ENCODE data around the gene PKD2L1. TPM values are rescaled to one million over a fixed set of nuclear protein-coding genes. Genes with fewer than 3 reads are reported as not detected.

The PKD2L1 gene
- total RNA-seq, 1 donor from 2014 or later: not detected

DNA sequence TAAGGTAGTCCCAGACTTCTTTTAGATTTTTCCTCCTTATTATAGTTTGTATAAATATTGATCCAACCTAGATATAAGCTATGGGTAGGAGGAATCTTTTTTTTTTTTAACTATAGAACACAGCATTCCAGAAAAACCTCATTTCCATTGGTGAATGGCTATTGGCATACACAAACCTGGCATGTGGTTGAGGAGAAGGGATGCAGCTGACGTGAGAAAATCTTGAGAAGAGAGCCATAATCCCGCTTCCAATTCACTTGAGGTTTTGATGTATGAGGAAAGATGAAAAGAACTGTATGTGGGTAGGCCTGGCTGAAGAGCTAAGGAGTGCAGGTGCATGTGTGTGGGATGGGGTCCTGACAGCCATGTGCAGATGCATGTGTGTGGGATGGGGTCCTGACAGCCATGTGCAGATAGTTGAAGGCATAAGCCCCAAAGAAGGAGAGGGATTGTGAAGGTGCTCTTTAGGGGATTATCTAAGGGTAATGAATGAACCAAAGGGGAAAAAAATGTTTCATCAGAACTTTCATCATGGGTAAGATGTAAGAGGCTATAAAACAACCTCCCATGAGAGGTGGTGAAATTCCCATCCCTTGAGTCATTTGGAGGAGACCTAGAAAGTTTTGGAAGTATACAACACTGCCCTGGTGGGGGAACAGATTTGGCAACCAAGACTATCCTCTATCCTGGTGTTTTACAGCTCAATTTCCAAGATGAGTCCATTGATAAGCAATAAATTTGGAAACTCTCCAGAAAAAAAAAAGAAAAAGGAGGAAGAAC, 3.8 kb upstream of the PKD2L1 start:
- Histone ChIP-seq H2AFZ (ENCODE audit: low read depth, low read length) (no peak overlapping the region), H3K4me2 (ENCODE audit: low read length) (no peak overlapping the region), H3K9ac (ENCODE audit: low read length) (no peak overlapping the region), H3K79me2 (ENCODE audit: insufficient read depth, low read length) (no peaks in the 10 kb centered on the region), H3K27ac (ENCODE audit: low read depth, low read length) (no peak overlapping the region), H3K27me3 (ENCODE audit: insufficient read depth, low read length) (peaks cover 19% of the 10 kb centered on the region), H3K4me1 (ENCODE audit: insufficient read depth, low read length) (no peaks in the 10 kb centered on the region), H3K9me3 (ENCODE audit: insufficient read depth, low read depth, low read length) (no peaks in the 10 kb centered on the region), H3K36me3 (ENCODE audit: insufficient read depth, low read length) (no peaks in the 10 kb centered on the region), H4K20me1 (ENCODE audit: insufficient read depth, low read length) (no peaks in the 10 kb centered on the region), H3K4me3 (ENCODE audit: insufficient read depth, low read depth, low read length) (no peak overlapping the region)
- Mint-ChIP-seq H3K4me1 (ENCODE audit: low read depth, unreplicated experiment) (no peaks in the 10 kb centered on the region), H3K9me3 (ENCODE audit: unreplicated experiment) (no peaks in the 10 kb centered on the region), H3K4me3 (ENCODE audit: unreplicated experiment) (no peak overlapping the region), H3K27me3 (ENCODE audit: low read depth, unreplicated experiment) (peaks cover 48% of the 10 kb centered on the region), H3K27ac (ENCODE audit: unreplicated experiment) (no peak overlapping the region), H3K36me3 (ENCODE audit: low read depth, unreplicated experiment) (no peaks in the 10 kb centered on the region)
- no peak for DNase-seq (ENCODE audit: low read depth)
- FAIRE-seq: no peak
- TF ChIP-seq EZH2 (IDR thresholded peaks at IDR 0.05; ENCODE audit: insufficient read depth, low read length): no peak
- TF ChIP-seq, protein P1, sequence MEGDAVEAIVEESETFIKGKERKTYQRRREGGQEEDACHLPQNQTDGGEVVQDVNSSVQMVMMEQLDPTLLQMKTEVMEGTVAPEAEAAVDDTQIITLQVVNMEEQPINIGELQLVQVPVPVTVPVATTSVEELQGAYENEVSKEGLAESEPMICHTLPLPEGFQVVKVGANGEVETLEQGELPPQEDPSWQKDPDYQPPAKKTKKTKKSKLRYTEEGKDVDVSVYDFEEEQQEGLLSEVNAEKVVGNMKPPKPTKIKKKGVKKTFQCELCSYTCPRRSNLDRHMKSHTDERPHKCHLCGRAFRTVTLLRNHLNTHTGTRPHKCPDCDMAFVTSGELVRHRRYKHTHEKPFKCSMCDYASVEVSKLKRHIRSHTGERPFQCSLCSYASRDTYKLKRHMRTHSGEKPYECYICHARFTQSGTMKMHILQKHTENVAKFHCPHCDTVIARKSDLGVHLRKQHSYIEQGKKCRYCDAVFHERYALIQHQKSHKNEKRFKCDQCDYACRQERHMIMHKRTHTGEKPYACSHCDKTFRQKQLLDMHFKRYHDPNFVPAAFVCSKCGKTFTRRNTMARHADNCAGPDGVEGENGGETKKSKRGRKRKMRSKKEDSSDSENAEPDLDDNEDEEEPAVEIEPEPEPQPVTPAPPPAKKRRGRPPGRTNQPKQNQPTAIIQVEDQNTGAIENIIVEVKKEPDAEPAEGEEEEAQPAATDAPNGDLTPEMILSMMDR (IDR thresholded peaks at IDR 0.05; ENCODE audit: insufficient read depth, low read depth, low read length): no peak

DNA sequence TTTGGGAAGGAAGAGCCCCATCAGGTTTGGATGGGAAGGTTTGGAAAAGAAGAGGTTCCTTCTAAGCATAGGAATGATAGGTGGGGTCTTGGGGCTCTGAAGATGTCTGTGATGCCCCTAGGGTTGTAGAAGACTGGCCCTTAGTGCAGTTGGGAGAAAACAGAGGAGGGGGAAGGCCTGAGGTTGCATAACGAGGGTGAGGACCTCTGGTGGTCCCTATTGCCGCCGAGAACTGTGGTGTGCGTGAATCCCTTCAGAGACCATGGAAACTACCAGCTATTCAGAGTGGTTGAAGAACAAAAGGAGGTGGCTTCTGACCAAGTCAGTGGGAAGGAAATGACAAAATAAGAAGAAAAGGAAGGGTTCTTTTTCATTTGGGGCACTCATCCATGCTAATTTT, 3.1 kb upstream of the PKD2L1 start:
- DNase-seq (ENCODE audit: low read depth) (no peak), FAIRE-seq (no peak)
- Histone ChIP-seq H4K20me1 (ENCODE audit: insufficient read depth, low read length) (no peaks in the 10 kb centered on the region), H2AFZ (ENCODE audit: low read depth, low read length) (no peak overlapping the region), H3K9me3 (ENCODE audit: insufficient read depth, low read depth, low read length) (no peaks in the 10 kb centered on the region), H3K4me1 (ENCODE audit: insufficient read depth, low read length) (no peaks in the 10 kb centered on the region), H3K27ac (ENCODE audit: low read depth, low read length) (no peak overlapping the region), H3K79me2 (ENCODE audit: insufficient read depth, low read length) (no peaks in the 10 kb centered on the region), H3K4me2 (ENCODE audit: low read length) (no peak overlapping the region), H3K27me3 (ENCODE audit: insufficient read depth, low read length) (peaks cover 19% of the 10 kb centered on the region), H3K9ac (ENCODE audit: low read length) (no peak overlapping the region), H3K36me3 (ENCODE audit: insufficient read depth, low read length) (no peaks in the 10 kb centered on the region), H3K4me3 (ENCODE audit: insufficient read depth, low read depth, low read length) (no peak overlapping the region)
- Mint-ChIP-seq H3K9me3 (ENCODE audit: unreplicated experiment) (no peaks in the 10 kb centered on the region), H3K4me3 (ENCODE audit: unreplicated experiment) (no peak overlapping the region), H3K27me3 (ENCODE audit: low read depth, unreplicated experiment) (peaks cover 52% of the 10 kb centered on the region), H3K36me3 (ENCODE audit: low read depth, unreplicated experiment) (no peaks in the 10 kb centered on the region), H3K27ac (ENCODE audit: unreplicated experiment) (no peak overlapping the region), H3K4me1 (ENCODE audit: low read depth, unreplicated experiment) (no peaks in the 10 kb centered on the region)
- TF ChIP-seq EZH2 (IDR thresholded peaks at IDR 0.05; ENCODE audit: insufficient read depth, low read length): no peak
- TF ChIP-seq, protein P1 (IDR thresholded peaks at IDR 0.05; ENCODE audit: insufficient read depth, low read depth, low read length): no peak

DNA sequence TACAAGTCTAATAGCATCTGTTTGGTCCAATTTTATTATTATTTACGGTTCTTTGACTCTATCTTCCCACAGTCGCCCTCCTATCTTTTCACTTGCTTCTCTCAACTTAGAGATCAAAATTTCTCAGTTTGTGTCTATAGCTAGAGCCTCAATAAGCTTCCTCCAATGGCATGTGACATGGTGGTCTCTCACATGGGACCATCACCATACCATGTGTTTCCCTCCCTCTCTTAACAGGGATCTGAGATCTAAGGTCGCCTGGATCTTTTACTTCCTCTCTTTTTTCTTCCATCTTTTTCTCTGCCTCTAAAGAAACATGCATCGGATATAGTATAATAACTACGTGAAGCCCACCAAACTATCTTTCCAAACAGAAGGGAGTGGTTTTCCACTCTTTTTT, 1.8 kb downstream of the PKD2L1 start:
- Histone ChIP-seq H3K4me1 (ENCODE audit: insufficient read depth, low read length) (no peaks in the 10 kb centered on the region), H3K4me3 (ENCODE audit: insufficient read depth, low read depth, low read length) (no peak overlapping the region), H3K79me2 (ENCODE audit: insufficient read depth, low read length) (no peaks in the 10 kb centered on the region), H3K9me3 (ENCODE audit: insufficient read depth, low read depth, low read length) (no peaks in the 10 kb centered on the region), H3K27ac (ENCODE audit: low read depth, low read length) (no peak overlapping the region), H4K20me1 (ENCODE audit: insufficient read depth, low read length) (no peaks in the 10 kb centered on the region), H3K4me2 (ENCODE audit: low read length) (no peak overlapping the region), H3K27me3 (ENCODE audit: insufficient read depth, low read length) (peaks cover 41% of the 10 kb centered on the region), H3K36me3 (ENCODE audit: insufficient read depth, low read length) (no peaks in the 10 kb centered on the region), H2AFZ (ENCODE audit: low read depth, low read length) (no peak overlapping the region), H3K9ac (ENCODE audit: low read length) (no peak overlapping the region)
- TF ChIP-seq EZH2 (IDR thresholded peaks at IDR 0.05; ENCODE audit: insufficient read depth, low read length): no peak
- TF ChIP-seq, protein P1 (IDR thresholded peaks at IDR 0.05; ENCODE audit: insufficient read depth, low read depth, low read length): no peak
- Mint-ChIP-seq H3K4me3 (ENCODE audit: unreplicated experiment) (no peak overlapping the region), H3K27ac (ENCODE audit: unreplicated experiment) (no peak overlapping the region), H3K4me1 (ENCODE audit: low read depth, unreplicated experiment) (no peaks in the 10 kb centered on the region), H3K9me3 (ENCODE audit: unreplicated experiment) (no peaks in the 10 kb centered on the region), H3K27me3 (ENCODE audit: low read depth, unreplicated experiment) (peaks cover 58% of the 10 kb centered on the region), H3K36me3 (ENCODE audit: low read depth, unreplicated experiment) (no peaks in the 10 kb centered on the region)
- FAIRE-seq (no peak), DNase-seq (ENCODE audit: low read depth) (no peak)

Measured in astrocyte (in vitro differentiated cells and primary cell).